Motor neuron (in vitro differentiated cells): Measurements from ENCODE around the gene GLCCI1. TPM values are rescaled to one million over a fixed set of nuclear protein-coding genes. Genes with fewer than 3 reads are reported as not detected.

ENCODE experiments used
- ATAC-seq, 8 experiments: fragments of 200-7000 bp; cut with Tn5 transposase; replicated peaks in 6 of 8; 2 replicates each; pipeline ENCODE4 v1.8.0; 2021; ENCODE audit warnings: mild to moderate bottlenecking in 8 of 8, moderate library complexity in 8 of 8
- H3K27ac ChIP-seq, 2 donors: fragments of 250-450 bp; sonication (Bioruptor Pico); 2 replicates each; pipeline ENCODE4 v1.9.0; 2021; ENCODE audit warnings: antibody characterized with exemption in 2 of 2, mild to moderate bottlenecking in 2 of 2, moderate library complexity in 1 of 2
- H3K4me1 ChIP-seq, 2 donors: fragments of 250-450 bp; sonication (Bioruptor Pico); replicated peaks in 1 of 2; 2 replicates each; pipeline ENCODE4 v1.6.1; 2021; ENCODE audit warnings: antibody characterized with exemption in 2 of 2, mild to moderate bottlenecking in 2 of 2, moderate library complexity in 1 of 2
- H3K4me3 ChIP-seq, 5 donors: fragments of 250-450 bp; sonication (Bioruptor Pico); 2 replicates each; pipeline ENCODE4 v1.9.0; 2021; ENCODE audit warnings: antibody characterized with exemption in 5 of 5, mild to moderate bottlenecking in 5 of 5, moderate library complexity in 4 of 5
- WGBS, 10 experiments: fragments of 450-650 bp; shearing (Covaris generic); methylation state at CpG; one replicate each; pipeline ENCODE4 v1.0.0; 2022; 5-methylcytosine and 5-hydroxymethylcytosine counted together
- in situ Hi-C, 9 experiments: fragments of 400-800 bp; cut with MboI; loops; one replicate each; pipeline ENCODE4 v1.15.0; 2021; ENCODE audit warnings: low sequenced_read_pairs in 9 of 9, low pct_unique_long_range_greater_than_20kb in 2 of 9; ENCODE audit not compliant: unreplicated experiment in 9 of 9
- total RNA-seq, 8 experiments: library from RNA; unstranded; fragments of 300-600 nt; gene quantifications; 2 replicates each; pipeline versions ENCODE4 v1.2.3 to v1.2.4, GENCODE V29; 2022

The GLCCI1 gene
- total RNA-seq, 8 experiments from 2014 or later, result 2.7 to 46.0 (median 22.2) TPM

DNA sequence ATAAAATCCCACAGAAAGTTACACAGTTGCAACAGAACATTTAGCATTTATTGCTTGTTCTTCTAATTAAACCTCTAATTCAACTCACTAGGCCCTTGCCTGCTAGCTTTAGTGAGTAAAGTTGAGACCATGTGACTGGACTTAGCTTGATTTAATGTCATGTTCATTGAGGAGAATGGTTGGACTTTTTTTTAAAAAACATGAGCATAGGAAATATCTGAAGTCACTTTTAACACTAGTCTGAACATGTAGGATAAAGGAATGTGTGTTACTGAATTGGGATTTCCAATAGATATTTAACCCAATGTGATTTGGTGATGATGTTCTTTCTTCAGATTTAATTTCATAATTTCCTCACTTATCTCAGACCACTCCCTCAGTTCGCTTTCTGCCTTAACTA lies 24.6 kb upstream of the GLCCI1 start:
- no peak for ATAC-seq
- H3K27ac ChIP-seq, result no peak overlapping the region
- no peak overlapping the region for H3K4me3 ChIP-seq
- 71 to 100% (median 100%) methylated on average over 1 of the region's 1 CpG; no CpG with 5 or more reads in 5 of the 10 experiments for WGBS, 10 experiments
- no peaks in the 10 kb centered on the region for H3K4me1 ChIP-seq
- in situ Hi-C loops, result no loop called here

DNA sequence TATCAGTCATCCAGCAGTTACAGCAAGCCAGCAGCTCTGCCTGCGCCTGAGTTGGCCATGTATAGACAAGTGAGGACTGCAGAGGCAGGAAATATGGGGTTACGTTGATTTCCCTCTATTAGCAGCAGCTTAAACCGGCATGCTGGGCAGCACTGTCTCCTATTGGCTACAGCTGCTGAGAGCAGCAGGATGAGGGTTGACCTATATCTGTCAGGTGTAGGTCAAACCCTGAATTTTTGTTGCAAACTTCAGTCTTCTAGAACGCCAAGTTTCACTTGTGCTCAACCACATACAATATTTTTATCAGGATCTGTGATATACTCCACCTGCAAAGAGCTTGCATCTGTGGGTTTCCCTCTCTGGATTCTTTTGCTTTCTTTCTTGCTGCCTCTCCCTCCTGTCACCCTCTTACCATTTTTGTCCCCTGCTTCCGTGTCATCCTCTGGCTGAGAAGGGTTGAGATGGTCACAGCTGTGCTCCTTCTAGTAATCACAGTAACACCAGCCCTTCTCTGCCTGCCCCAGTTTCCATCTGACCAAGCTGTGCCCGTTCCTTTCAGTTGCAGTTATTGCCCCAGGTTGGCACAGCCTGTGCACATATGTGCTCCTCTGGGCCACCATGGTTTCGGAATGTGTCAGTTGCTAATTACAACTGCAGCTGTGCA lies 23.8 kb upstream of the GLCCI1 start:
- WGBS, 10 experiments, result 33 to 91% (median 74%) methylated on average over 3 to 5 of the region's 7 CpGs; no CpG with 5 or more reads in 2 of the 10 experiments
- Histone ChIP-seq H3K4me3 (no peak overlapping the region), H3K27ac (no peak overlapping the region), H3K4me1 (no peaks in the 10 kb centered on the region)
- in situ Hi-C loops, result no loop called here
- no peak for ATAC-seq

DNA sequence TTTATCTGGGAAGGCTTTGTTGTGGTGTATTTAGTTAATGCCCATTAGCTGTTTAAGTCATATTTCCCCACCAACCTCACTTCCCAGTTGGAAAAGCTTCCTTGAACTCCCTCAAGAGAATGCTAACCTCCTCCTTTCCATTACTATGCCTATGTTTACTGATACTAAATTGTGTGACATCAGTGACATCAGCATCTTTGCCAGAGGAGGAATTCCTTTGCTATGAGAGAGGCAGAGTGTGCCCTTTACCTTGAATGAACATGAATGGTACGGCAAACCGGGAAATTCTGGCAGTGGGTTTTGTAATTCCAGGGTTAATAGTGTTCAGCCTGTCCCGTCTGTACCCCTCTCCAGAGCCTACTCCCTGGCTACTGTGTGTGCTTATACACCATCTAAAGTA lies 22.1 kb upstream of the GLCCI1 start:
- in situ Hi-C loops, result no loop called here
- H3K27ac ChIP-seq, result no peak overlapping the region
- H3K4me1 ChIP-seq, result no peaks in the 10 kb centered on the region
- peak in 1 of 8 experiments; percentile 47 for ATAC-seq
- H3K4me3 ChIP-seq, result no peak overlapping the region
- 82 to 100% (median 100%) methylated on average over 1 to 3 of the region's 3 CpGs; no CpG with 5 or more reads in 3 of the 10 experiments for WGBS, 10 experiments

DNA sequence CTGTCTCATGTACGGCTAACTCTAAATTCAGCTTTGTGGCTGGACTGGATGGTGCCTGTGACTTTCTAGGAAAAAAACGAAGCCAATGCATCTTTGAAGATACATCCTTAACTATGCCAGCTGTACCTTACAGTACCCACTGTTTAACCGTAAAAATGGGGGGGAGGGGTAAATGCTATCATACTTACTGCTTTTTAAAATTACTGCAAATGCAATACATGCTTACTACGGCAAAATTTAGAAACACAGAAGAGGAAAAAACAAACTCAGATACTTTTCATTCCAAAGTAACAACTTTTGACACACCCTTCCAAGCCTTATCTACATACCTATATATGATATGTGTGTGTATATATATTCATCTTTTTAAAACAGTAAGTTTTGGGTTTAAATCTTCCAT lies 20.4 kb upstream of the GLCCI1 start:
- Histone ChIP-seq H3K4me3 (no peak overlapping the region), H3K4me1 (no peaks in the 10 kb centered on the region), H3K27ac (no peak overlapping the region)
- 0 to 92% (median 80%) methylated on average over 1 to 4 of the region's 4 CpGs; no CpG with 5 or more reads in 1 of the 10 experiments for WGBS, 10 experiments
- in situ Hi-C loops, result no loop called here
- no peak for ATAC-seq

DNA sequence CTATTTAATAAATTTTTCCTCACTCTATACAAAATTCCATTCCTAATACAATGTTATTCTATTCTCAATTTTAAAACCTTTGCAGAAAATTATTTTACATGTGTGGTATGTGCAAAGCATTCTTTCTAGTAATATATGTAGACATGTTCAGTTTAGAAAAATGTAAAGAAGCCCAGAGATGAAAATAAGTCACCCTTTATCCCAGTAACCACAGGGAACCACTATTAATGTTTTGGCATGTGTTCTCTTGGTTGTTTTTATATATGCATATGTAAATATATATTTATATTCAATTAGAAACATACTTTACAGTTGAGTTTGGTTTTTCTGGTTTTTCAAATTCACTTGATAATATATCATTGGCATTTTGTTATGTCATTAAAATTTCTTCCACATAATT lies 14.8 kb upstream of the GLCCI1 start:
- no peak for ATAC-seq
- in situ Hi-C loops, result loop anchor here in 2 of 9 experiments (25.0 kb wide), 2 partner anchors 167 to 192 kb away; no protein-coding TSS in a partner anchor
- Histone ChIP-seq H3K27ac (no peak overlapping the region), H3K4me3 (no peak overlapping the region), H3K4me1 (no peaks in the 10 kb centered on the region)

DNA sequence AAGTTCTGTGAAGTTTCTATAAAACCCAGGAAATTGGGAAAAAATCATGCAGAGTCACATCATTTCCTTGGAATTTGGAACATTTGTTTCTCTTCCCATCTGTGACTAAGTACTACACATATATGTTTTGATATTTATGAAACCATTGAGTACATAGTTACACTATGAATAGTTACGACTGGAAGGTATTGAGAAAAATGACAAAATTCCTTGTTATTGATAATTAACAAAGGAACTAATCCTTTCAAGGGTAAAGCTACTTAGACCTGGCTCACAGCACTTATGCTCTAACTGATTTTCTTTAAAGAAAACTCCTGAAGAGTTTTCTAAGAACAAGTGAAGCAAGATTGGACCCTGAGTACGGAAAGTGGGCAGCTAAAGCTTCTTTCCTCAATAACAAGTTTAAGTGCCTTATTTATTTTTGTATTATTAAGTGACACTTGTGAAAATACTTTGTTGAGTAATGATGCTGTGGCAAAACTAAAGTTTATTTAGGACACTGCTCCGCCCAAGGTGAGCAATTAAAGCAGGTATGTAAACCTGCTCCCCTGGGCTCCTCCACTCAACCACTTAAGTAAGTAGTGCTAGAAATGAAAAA lies 12.0 kb upstream of the GLCCI1 start:
- no peaks in the 10 kb centered on the region for H3K4me1 ChIP-seq
- in situ Hi-C loops, result loop anchor here in 2 of 9 experiments (25.0 kb wide), 2 partner anchors 169 to 194 kb away; no protein-coding TSS in a partner anchor
- no peak overlapping the region for H3K27ac ChIP-seq
- WGBS, 10 experiments, result 54 to 100% (median 88%) methylated on average over 1 to 3 of the region's 3 CpGs; no CpG with 5 or more reads in 1 of the 10 experiments
- no peak for ATAC-seq
- no peak overlapping the region for H3K4me3 ChIP-seq

DNA sequence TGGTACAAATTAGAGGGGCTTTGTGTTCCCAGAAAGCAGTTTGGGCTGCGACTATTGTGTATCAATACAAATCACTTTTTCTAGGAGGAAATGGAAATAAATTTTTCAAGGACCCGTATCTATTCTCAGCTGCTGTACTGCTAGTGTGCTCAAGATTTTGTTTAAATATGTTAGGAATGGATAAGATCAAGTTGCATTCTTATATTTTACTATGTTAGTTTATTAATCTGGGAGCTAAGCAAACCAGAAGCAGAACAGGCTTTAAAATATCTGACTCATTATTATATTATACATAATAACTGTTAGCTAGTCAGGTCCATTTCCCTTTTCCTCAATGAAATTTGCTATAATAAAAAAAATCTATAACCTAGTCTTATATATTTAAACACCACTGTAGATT lies 11.1 kb upstream of the GLCCI1 start:
- in situ Hi-C loops, result loop anchor here in 2 of 9 experiments (25.0 kb wide), 2 partner anchors 170 to 195 kb away; no protein-coding TSS in a partner anchor
- no peak for ATAC-seq
- Histone ChIP-seq H3K4me1 (no peaks in the 10 kb centered on the region), H3K4me3 (no peak overlapping the region), H3K27ac (no peak overlapping the region)
- whole genome bisulfite sequencing, 10 experiments, result 64 to 100% (median 90%) methylated on average over 1 to 2 of the region's 2 CpGs; no CpG with 5 or more reads in 2 of the 10 experiments

DNA sequence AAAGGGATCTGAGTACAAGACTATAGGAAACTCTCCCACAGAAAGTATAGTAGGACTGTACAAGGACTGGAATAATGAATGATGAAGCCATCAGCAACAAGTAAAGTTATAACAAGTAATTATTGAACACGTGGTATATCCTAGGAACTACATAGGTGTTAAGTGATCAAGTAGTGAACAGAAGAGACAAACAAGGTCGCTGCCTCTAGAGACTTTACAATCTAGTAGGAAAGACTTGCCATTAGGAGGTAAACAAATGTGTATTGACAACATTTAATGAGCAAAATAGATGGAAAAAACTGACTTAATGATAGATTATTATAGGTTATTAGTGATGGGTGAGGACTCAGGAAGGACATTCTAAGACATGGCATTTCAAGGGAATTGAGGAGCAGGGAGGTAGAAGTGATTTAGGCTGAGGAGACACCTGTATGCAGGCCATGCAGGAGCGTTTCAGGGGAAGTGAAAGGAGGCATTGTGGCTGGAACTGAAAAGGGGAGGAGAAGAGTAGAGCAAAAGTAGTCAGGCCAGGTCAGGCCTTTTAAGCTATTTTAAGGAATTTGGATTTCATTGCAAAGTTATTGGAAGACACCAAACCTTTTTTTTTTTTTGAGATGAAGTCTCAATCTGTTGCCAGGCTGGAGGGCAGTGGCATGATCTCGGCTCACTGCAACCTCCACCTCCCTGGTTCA lies 8.5 kb upstream of the GLCCI1 start:
- no peak for ATAC-seq
- in situ Hi-C loops, result loop anchor here in 2 of 9 experiments (25.0 kb wide), 2 partner anchors 173 to 198 kb away; no protein-coding TSS in a partner anchor
- no peak overlapping the region for H3K27ac ChIP-seq
- no peak overlapping the region for H3K4me3 ChIP-seq
- no peaks in the 10 kb centered on the region for H3K4me1 ChIP-seq
- 25 to 94% (median 69%) methylated on average over 1 to 4 of the region's 4 CpGs for WGBS, 10 experiments

DNA sequence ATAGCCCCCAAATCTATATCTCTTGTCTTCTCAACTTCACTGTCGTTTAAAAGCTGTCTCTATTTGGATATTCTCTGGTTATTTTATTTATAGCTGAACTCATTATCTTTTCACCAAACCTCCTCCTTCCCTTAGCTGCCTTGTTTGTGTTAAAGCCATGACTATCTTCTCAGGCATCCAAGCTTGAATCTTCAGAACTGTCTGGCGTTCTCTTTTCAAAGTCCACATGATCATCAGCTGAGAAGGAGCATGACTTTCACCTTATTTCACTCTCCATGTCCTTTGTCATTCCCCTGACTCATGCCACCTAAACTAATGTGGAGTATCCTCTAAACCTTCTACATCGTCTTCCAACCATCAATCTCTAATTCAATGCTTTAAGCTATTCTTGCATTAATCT lies 5.7 kb upstream of the GLCCI1 start:
- ATAC-seq, result no peak
- Histone ChIP-seq H3K4me1 (no peaks in the 10 kb centered on the region), H3K4me3 (no peak overlapping the region), H3K27ac (no peak overlapping the region)
- in situ Hi-C loops, result loop anchor here in 2 of 9 experiments (25.0 kb wide), 2 partner anchors 176 to 201 kb away; no protein-coding TSS in a partner anchor
- WGBS, 10 experiments, result 17 to 100% (median 70%) methylated on average over 2 to 3 of the region's 3 CpGs

DNA sequence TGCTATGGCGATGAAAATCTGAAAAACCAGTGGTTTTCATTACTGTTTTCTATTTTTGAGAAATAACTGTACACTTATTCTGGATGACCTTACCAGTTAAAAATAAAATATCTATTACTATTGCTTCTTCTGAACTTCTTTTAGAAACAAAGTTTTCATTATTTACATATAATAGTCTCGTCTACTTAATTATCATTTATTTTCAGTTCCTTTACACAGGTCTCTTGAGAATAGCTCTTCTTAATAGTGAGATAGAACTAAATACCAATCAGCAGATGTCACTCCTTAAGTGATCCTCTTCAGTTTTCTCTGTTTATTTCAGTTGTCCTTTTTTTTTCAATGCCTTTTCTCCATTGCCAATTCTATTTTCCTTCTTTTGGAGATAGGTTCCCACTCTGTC lies 4.3 kb upstream of the GLCCI1 start:
- in situ Hi-C loops, result loop anchor here in 2 of 9 experiments (25.0 kb wide), 2 partner anchors 177 to 202 kb away; no protein-coding TSS in a partner anchor
- 58 to 100% (median 87%) methylated on average over 1 to 2 of the region's 2 CpGs for WGBS, 10 experiments
- Histone ChIP-seq H3K27ac (no peak overlapping the region), H3K4me1 (no peaks in the 10 kb centered on the region), H3K4me3 (no peak overlapping the region)
- no peak for ATAC-seq

DNA sequence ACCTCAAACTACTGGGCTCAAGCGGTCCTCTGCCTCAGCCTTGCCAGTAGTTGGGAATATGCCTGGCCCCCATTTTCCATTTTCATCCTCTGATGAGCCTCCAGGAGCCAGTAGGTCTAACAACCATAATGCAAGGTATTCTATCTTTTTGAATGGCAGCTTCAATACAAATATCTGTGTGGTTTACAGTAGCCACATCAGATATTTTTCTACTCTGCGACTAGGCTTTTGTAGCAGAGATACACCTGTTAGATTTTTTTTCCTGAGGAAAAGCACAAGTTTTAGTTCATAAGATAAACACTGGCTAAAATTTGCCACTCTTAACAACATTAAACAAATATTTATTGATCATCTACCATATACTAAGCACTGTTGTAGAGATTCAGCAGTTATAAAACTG lies 3.9 kb upstream of the GLCCI1 start:
- in situ Hi-C loops, result loop anchor here in 2 of 9 experiments (25.0 kb wide), 2 partner anchors 177 to 202 kb away; no protein-coding TSS in a partner anchor
- Histone ChIP-seq H3K4me1 (no peaks in the 10 kb centered on the region), H3K4me3 (no peak overlapping the region), H3K27ac (no peak overlapping the region)
- no peak for ATAC-seq
- WGBS, 10 experiments, result 38 to 100% (median 94%) methylated on average over 1 to 2 of the region's 2 CpGs; no CpG with 5 or more reads in 3 of the 10 experiments

DNA sequence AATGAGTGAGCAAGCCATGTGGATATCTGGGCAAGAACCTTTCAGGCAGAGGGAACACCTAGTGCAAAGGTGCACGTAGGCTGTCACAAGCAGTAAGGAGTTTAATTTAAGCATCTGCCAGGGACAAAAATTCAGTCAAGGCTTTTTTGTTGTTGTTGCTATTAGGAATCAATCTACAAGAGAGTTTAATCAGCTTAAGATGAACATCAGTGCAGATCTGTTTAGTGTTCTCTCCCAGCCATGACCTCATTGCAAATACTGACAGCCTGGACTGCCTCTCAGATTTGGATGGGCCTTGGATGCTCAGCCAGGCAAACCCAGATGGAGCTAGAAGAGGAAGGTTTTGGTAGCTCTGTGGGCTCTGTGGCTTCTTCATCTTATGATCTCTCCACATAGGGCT lies 3.3 kb upstream of the GLCCI1 start:
- H3K4me1 ChIP-seq, result no peaks in the 10 kb centered on the region
- ATAC-seq, result no peak
- H3K4me3 ChIP-seq, result no peak overlapping the region
- no peak overlapping the region for H3K27ac ChIP-seq
- in situ Hi-C loops, result loop anchor here in 2 of 9 experiments (25.0 kb wide), 2 partner anchors 178 to 203 kb away; no protein-coding TSS in a partner anchor
- 60 to 100% (median 93%) methylated on average over 1 of the region's 1 CpG; no CpG with 5 or more reads in 2 of the 10 experiments for WGBS, 10 experiments
